Endothelial cell (in vitro differentiated cells): Measurements from ENCODE around the gene RASA3. TPM values are rescaled to one million over a fixed set of nuclear protein-coding genes. Genes with fewer than 3 reads are reported as not detected.

ENCODE experiments used
- DNase-seq: peaks from one replicate; pipeline ENCODE4 v3.0.0; 2021; ENCODE audit warnings: low spot score
- H3K27ac Mint-ChIP-seq: one replicate; pipeline ENCODE4 v1.8.0; 2021; ENCODE audit warnings: mixed read lengths, inconsistent platforms; ENCODE audit not compliant: unreplicated experiment
- H3K27me3 Mint-ChIP-seq: one replicate; pipeline ENCODE4 v1.8.0; 2021; ENCODE audit warnings: mild to moderate bottlenecking, moderate library complexity, mixed read lengths, inconsistent platforms; ENCODE audit not compliant: unreplicated experiment
- H3K36me3 Mint-ChIP-seq: one replicate; pipeline ENCODE4 v1.8.0; 2021; ENCODE audit warnings: mild to moderate bottlenecking, low read depth, mixed read lengths, inconsistent platforms; ENCODE audit not compliant: unreplicated experiment
- H3K4me1 Mint-ChIP-seq: one replicate; pipeline ENCODE4 v1.8.0; 2021; ENCODE audit warnings: mild to moderate bottlenecking, mixed read lengths, inconsistent platforms; ENCODE audit not compliant: unreplicated experiment
- H3K4me3 Mint-ChIP-seq: one replicate; pipeline ENCODE4 v1.8.0; 2021; ENCODE audit warnings: mild to moderate bottlenecking, mixed read lengths, inconsistent platforms; ENCODE audit not compliant: unreplicated experiment
- H3K9me3 Mint-ChIP-seq: one replicate; pipeline ENCODE4 v1.8.0; 2021; ENCODE audit warnings: mixed read lengths, inconsistent platforms; ENCODE audit not compliant: unreplicated experiment
- CTCF ChIP-seq: fragments of 200-600 bp; sonication (generic); IDR thresholded peaks from one replicate; pipeline ENCODE4 v1.5.0; 2021; ENCODE audit warnings: antibody characterized with exemption; ENCODE audit not compliant: unreplicated experiment
- total RNA-seq: library from RNA; stranded (reverse); fragmentation: NEBNext Ultra II Directional; extraction: Animal tissue kit (Norgen Biotek cat#: 25700); gene quantifications from one replicate; pipeline ENCODE4 v1.2.1, GENCODE V29; 2021; ENCODE audit not compliant: unreplicated experiment

RASA3 gene
- total RNA-seq, 1 donor from 2014 or later = 34.0 TPM

- H3K27ac Mint-ChIP-seq = no peak overlapping the region
- H3K9me3 Mint-ChIP-seq = no peaks in the 10 kb centered on the region
- no peak overlapping the region for H3K4me3 Mint-ChIP-seq
- H3K36me3 Mint-ChIP-seq = peaks cover 17% of the 10 kb centered on the region
- peaks cover 13% of the 10 kb centered on the region for H3K27me3 Mint-ChIP-seq
- TF ChIP-seq CTCF = no peak
- no peak for DNase-seq
- H3K4me1 Mint-ChIP-seq = peaks cover 8% of the 10 kb centered on the region
These were observed 43.6 kb downstream of the RASA3 start for GRCh38 chr13:114088863-114089262.

DNA sequence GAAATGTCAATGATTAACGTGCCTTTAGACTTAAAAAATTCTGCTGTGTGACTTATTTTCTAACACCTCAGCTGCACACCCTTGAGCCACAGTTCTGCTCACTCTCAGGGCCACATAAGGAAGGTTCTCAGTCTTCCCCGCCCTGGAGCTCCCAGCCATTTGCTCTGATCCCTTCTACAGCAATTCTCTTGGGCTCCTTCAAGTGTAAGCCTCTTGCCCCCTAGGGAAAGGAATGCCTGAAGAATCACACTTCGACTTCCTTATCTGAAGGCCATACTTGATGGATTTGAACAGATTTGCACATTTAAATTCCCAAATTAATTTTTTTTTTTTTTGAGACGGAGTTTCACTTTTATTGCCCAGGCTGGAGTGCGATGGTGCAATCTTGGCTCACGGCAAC lies 44.2 kb downstream of the RASA3 start:
- H3K4me1 Mint-ChIP-seq = peaks cover 8% of the 10 kb centered on the region
- H3K27me3 Mint-ChIP-seq = peaks cover 13% of the 10 kb centered on the region
- H3K27ac Mint-ChIP-seq = no peak overlapping the region
- no peak for TF ChIP-seq CTCF
- H3K36me3 Mint-ChIP-seq = peaks cover 12% of the 10 kb centered on the region
- no peak overlapping the region for H3K4me3 Mint-ChIP-seq
- H3K9me3 Mint-ChIP-seq = no peaks in the 10 kb centered on the region
- no peak for DNase-seq

GRCh38 chr13:114087430-114087829 lies 45.0 kb downstream of the RASA3 start:
- Mint-ChIP-seq H3K9me3 (no peaks in the 10 kb centered on the region), H3K4me1 (peaks cover 8% of the 10 kb centered on the region), H3K4me3 (no peak overlapping the region), H3K27me3 (peaks cover 11% of the 10 kb centered on the region), H3K27ac (no peak overlapping the region), H3K36me3 (peaks cover 16% of the 10 kb centered on the region)
- no peak for TF ChIP-seq CTCF
- DNase-seq = no peak

GRCh38 chr13:114082849-114083645 lies 49.4 kb downstream of the RASA3 start:
- Mint-ChIP-seq H3K4me1 (peaks cover 8% of the 10 kb centered on the region), H3K27ac (peak overlapping the region; percentile 48), H3K4me3 (peak overlapping the region; percentile 56), H3K36me3 (peaks cover 10% of the 10 kb centered on the region), H3K9me3 (no peaks in the 10 kb centered on the region), H3K27me3 (peaks cover 6% of the 10 kb centered on the region)
- TF ChIP-seq CTCF = no peak
- no peak for DNase-seq

GRCh38 chr13:114081761-114082681 lies 50.4 kb downstream of the RASA3 start:
- Mint-ChIP-seq H3K4me1 (peaks cover 9% of the 10 kb centered on the region), H3K27me3 (peaks cover 6% of the 10 kb centered on the region)

More at GRCh38 chr13:114081761-114082681, 50.4 kb downstream of the RASA3 start:
- H3K27ac Mint-ChIP-seq = no peak overlapping the region
- H3K36me3 Mint-ChIP-seq = peaks cover 13% of the 10 kb centered on the region
- DNase-seq = no peak
- no peaks in the 10 kb centered on the region for H3K9me3 Mint-ChIP-seq
- H3K4me3 Mint-ChIP-seq = no peak overlapping the region
- TF ChIP-seq CTCF = no peak
